Esophagus muscularis mucosa (tissue), 4 donors: ENCODE data around the gene S100A13. TPM values are rescaled to one million over a fixed set of nuclear protein-coding genes. Genes with fewer than 3 reads are reported as not detected.

Source experiments
- DNase-seq: peaks from one replicate; pipeline ENCODE4 v3.0.0-alpha.2; 2017; ENCODE audit errors: extremely low spot score
- H3K27ac ChIP-seq, 4 donors: fragments of 200-600 bp; sonication (generic); replicated peaks in 1 of 4; 1 replicate in 3 of 4; 2 replicates in 1 of 4; pipeline ENCODE4 v1.5.1; 2016 to 2019; ENCODE audit warnings: mild to moderate bottlenecking in 1 of 4
- H3K27me3 ChIP-seq, 4 donors: fragments of 200-600 bp; sonication (generic); one replicate each; pipeline versions ENCODE4 v1.5.1 to v1.6.0; 2016 to 2019
- H3K36me3 ChIP-seq, 4 donors: fragments of 200-600 bp; sonication (generic); one replicate each; pipeline ENCODE4 v1.5.1; 2016 to 2019
- H3K4me1 ChIP-seq, 4 donors: fragments of 200-600 bp; sonication (generic); one replicate each; pipeline ENCODE4 v1.5.1; 2016 to 2019
- H3K4me3 ChIP-seq, 4 donors: fragments of 200-600 bp; sonication (generic); 1 replicate in 2 of 4; 2 replicates in 2 of 4; pipeline ENCODE4 v1.5.1; 2016 to 2019; ENCODE audit warnings: mild to moderate bottlenecking in 4 of 4, moderate library complexity in 1 of 4
- H3K9me3 ChIP-seq, 4 donors: fragments of 200-600 bp; sonication (generic); 1 replicate in 3 of 4; 2 replicates in 1 of 4; pipeline ENCODE4 v1.5.1; 2016 to 2019
- CTCF ChIP-seq, 3 experiments: fragments of 200-600 bp in 2 of 3; fragments of 450-650 bp in 1 of 3; sonication (generic) in 2 of 3; IDR thresholded peaks; one replicate each; pipeline ENCODE4 v1.5.1; 2017 to 2019; ENCODE audit warnings: antibody characterized with exemption in 3 of 3, mild to moderate bottlenecking in 2 of 3, moderate library complexity in 1 of 3
- EP300 ChIP-seq: sonication (generic); formaldehyde crosslinking; IDR thresholded peaks from one replicate; pipeline ENCODE4 v1.6.1; 2017; ENCODE audit warnings: antibody characterized with exemption
- POLR2A ChIP-seq: fragments of 450-650 bp; IDR thresholded peaks from one replicate; pipeline ENCODE4 v1.6.1; 2017; ENCODE audit warnings: antibody characterized with exemption, moderate library complexity, mild to moderate bottlenecking, low read depth
- POLR2AphosphoS5 ChIP-seq, 2 donors: sonication (generic); formaldehyde crosslinking; IDR thresholded peaks; one replicate each; pipeline ENCODE4 v1.6.1; 2017; ENCODE audit warnings: antibody characterized with exemption in 2 of 2
- WGBS: methylation state at CpG from one replicate; pipeline ENCODE4 v1.1.5; 2018; 5-methylcytosine and 5-hydroxymethylcytosine counted together
- intact Hi-C: fragments of 100-400 bp; cut with DNase I; formaldehyde crosslinking; loops from one replicate; pipeline ENCODE4 v1.15.1; 2023
- total RNA-seq, 4 donors: library from RNA; depleted of rRNA; stranded (reverse); fragments of >200 nt; gene quantifications; one replicate each; pipeline versions ENCODE4 v1.1.0 to v1.2.1, GENCODE V29; 2016

S100A13 gene
- total RNA-seq, 4 donors from 2014 or later, result 71.3 to 84.7 (median 83.1) TPM

DNA sequence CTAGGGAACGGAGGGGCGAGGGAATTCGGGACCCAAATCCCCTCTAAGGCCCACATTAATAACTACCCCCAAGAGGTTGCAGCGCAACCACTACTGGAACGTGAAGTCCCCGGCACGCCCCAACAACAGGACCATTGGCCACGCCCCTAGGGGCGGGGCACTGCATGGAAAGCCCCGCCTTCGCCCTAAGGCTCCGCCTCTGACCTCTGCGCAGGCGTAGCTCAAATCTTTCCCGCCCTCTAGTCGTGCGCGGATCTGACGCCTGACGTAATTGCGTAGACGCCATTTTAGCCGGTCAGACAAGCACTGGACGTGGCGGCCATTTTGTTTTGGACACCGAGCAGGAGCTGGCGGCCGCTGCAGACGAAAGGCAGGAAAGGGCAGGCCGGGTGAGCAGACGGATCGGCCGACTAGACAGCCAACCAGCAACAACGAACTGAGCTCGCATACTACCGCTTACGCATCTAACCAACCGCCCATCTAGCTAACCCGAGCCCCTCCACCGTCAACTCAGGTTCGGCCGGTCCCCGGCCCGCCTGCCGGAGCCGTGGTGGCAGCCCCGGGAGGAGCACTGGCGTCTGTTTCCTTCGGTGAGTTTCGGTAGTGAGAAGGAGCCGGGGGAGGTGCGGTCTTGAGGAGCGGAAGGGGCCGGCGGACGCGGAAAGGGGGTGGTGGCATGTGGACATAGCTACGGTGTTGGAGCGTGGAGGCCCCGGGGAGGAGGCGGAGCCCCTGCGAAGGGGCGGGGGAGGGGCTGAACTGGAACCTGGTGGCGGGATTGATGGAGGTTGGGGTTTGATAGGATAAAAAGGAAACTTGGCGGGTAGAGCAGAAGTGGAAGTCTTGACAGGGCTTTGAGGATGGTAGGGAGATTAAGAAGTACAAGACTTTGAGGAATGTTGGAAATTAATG lies 6.7 kb upstream of the S100A13 start, which contains the start of gene CHTOP:
Gene CHTOP, plus strand, starts transcription at position 313 of the 912 bp plus-strand sequence. CDS start 2,523 bp downstream, outside the sequence.
- DNase-seq, result peak; percentile 99
- intact Hi-C loops, result no loop called here
- Histone ChIP-seq H3K4me3 (peak within 1 kb of the TSS; percentile 74 to 97 (median 87)), H3K27ac (peak within 1 kb of the TSS; percentile 98 to 100 (median 98)), H3K27me3 (peaks cover 0 to 4% (median 0%) of the 10 kb centered on the region in 4 donors), H3K4me1 (peaks cover 49 to 63% (median 59%) of the 10 kb centered on the region in 4 donors), H3K36me3 (peaks cover 25 to 35% (median 29%) of the 10 kb centered on the region in 4 donors), H3K9me3 (no peaks in the 10 kb centered on the region)
- TF ChIP-seq POLR2A, result peak; percentile 31
- peak in 1 of 3 experiments; percentile 14 for TF ChIP-seq CTCF (IDR thresholded peaks at IDR 0.05)
- no peak for TF ChIP-seq EP300
- TF ChIP-seq POLR2AphosphoS5 (IDR thresholded peaks at IDR 0.05), result peak; percentile 95 to 98
- WGBS, result 1% methylated on average over 25 of the region's 65 CpGs

DNA sequence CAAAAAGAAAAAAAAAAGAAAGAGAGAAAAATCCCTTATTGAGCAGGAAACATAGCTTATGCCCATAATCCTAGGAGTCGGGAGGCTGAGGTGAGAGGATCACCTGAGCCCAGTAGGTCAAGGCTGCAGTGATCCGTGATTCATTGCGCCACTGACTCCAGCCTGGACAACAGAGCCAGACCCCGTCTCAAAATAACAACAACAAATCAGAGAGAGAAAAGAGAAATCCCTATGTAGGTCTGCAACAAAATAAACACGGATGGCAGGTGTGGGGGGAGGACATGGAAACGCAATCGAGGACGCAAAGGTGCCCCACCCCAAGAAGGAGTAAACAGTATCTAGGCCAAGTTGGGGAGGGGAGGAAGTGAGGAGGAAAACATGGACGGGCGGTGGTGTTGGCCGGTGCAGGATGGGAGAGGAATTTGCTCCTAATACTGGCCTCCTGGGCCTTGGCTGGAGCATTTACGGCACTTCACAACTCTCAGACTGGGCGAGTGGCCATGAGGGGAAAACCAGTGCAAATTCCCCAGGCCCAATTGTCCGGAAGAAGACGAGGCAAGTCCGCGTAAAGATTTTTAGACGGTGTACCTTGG lies 6.0 kb upstream of the S100A13 start:
- Histone ChIP-seq H3K36me3 (peaks cover 18 to 28% (median 22%) of the 10 kb centered on the region in 4 donors), H3K4me3 (peak overlapping the region; percentile 74 to 97 (median 87)), H3K27ac (peak overlapping the region; percentile 98 to 100 (median 98)), H3K4me1 (peaks cover 46 to 64% (median 60%) of the 10 kb centered on the region in 4 donors), H3K27me3 (peaks cover 0 to 4% (median 0%) of the 10 kb centered on the region in 4 donors), H3K9me3 (no peaks in the 10 kb centered on the region)
- 58% methylated on average over 14 of the region's 18 CpGs for WGBS
- no peak for TF ChIP-seq POLR2AphosphoS5 (IDR thresholded peaks at IDR 0.05)
- no peak for TF ChIP-seq POLR2A
- TF ChIP-seq CTCF (IDR thresholded peaks at IDR 0.05), result no peak
- no peak for TF ChIP-seq EP300
- intact Hi-C loops, result no loop called here
- DNase-seq, result no peak

DNA sequence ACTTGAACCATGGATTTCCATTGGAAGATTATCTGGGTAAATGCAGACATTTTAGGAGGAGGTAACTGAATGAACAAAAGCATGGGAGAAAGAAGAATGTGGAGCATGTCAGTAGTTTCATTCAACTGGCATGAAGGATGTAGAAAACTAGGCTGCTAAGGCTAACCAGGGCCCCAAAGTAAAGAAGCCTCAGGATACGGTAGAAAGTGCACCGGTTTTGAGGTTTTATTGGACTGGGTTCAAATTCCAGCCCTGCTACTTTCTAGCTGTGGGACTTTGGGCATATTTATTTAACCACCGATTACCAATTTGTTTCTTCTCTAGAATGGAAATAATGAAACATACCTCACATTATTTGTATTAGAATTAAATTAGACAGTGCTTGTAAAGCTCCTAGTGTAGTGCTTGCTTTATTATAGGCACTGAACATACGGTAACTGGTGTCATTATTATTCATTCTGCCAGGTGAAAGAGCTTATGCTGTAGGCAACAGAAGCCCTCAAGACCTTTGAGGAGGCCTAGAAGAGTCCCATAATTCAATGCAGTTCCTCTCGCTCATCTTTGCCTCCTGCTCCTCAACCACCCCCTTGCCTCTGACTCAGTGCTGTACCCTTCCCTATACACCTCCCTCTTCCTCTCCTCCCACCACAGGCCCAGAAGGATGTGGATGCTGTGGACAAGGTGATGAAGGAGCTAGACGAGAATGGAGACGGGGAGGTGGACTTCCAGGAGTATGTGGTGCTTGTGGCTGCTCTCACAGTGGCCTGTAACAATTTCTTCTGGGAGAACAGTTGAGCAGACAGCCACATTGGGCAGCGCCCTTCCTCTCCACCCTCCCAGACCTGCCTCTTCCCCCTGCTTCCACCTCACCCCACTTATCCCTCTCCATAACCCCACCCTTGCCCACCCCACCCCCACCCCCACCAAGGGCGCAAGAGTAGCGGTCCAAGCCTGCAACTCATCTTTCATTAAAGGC lies 4.0 kb upstream of the S100A13 start:
- TF ChIP-seq POLR2A (no peak), CTCF (IDR thresholded peaks at IDR 0.05) (no peak), POLR2AphosphoS5 (IDR thresholded peaks at IDR 0.05) (no peak), EP300 (no peak)
- intact Hi-C loops, result no loop called here
- Histone ChIP-seq H3K36me3 (peaks cover under 1 to 9% (median 3%) of the 10 kb centered on the region in 4 donors), H3K4me3 (no peak overlapping the region), H3K9me3 (no peaks in the 10 kb centered on the region), H3K27ac (peak overlapping the region in 2 of 4 donors; percentile 4 to 5), H3K4me1 (peaks cover 46 to 64% (median 60%) of the 10 kb centered on the region in 4 donors), H3K27me3 (peaks cover 0 to 4% (median 0%) of the 10 kb centered on the region in 4 donors)
- WGBS, result 82% methylated on average over 10 of the region's 10 CpGs
- no peak for DNase-seq

- no peak for TF ChIP-seq CTCF (IDR thresholded peaks at IDR 0.05)
- no peak for TF ChIP-seq POLR2AphosphoS5 (IDR thresholded peaks at IDR 0.05)
- no peak for TF ChIP-seq EP300
- TF ChIP-seq POLR2A, result no peak
- H3K27me3 ChIP-seq, result peaks cover 0 to 4% (median 0%) of the 10 kb centered on the region in 4 donors
- no peak for DNase-seq
- no peak overlapping the region for H3K4me3 ChIP-seq
- no peak overlapping the region for H3K27ac ChIP-seq
- no peaks in the 10 kb centered on the region for H3K9me3 ChIP-seq
- 94% methylated on average over 6 of the region's 7 CpGs for WGBS
- peaks cover 46 to 64% (median 60%) of the 10 kb centered on the region in 4 donors for H3K4me1 ChIP-seq
- intact Hi-C loops, result no loop called here
- peaks cover 0 to 2% (median under 1%) of the 10 kb centered on the region in 4 donors for H3K36me3 ChIP-seq
These were observed 3.1 kb upstream of the S100A13 start for GRCh38 chr1:153630384-153630783.
